Testis (tissue), 3 donors: ENCODE measurements around the gene THAP3. TPM values are rescaled to one million over a fixed set of nuclear protein-coding genes. Genes with fewer than 3 reads are reported as not detected.

ENCODE experiments used
- DNase-seq: peaks from one replicate; pipeline ENCODE4 v3.0.0-alpha.2; 2019
- H3K27ac ChIP-seq, 2 donors: fragments of 200-600 bp; sonication (generic); one replicate each; pipeline ENCODE4 v1.5.1; 2019
- H3K27me3 ChIP-seq: fragments of 200-600 bp; sonication (generic); one replicate; pipeline ENCODE4 v1.5.1; 2019
- H3K36me3 ChIP-seq: fragments of 200-600 bp; sonication (generic); one replicate; pipeline ENCODE4 v1.5.1; 2017; ENCODE audit warnings: low read depth; ENCODE audit errors: missing control alignments
- H3K4me1 ChIP-seq: fragments of 200-600 bp; sonication (generic); one replicate; pipeline ENCODE4 v1.5.1; 2019
- H3K4me3 ChIP-seq, 2 donors: fragments of 200-600 bp; sonication (generic); one replicate each; pipeline ENCODE4 v1.5.1; 2017 to 2019
- H3K9me3 ChIP-seq: fragments of 200-600 bp; sonication (generic); one replicate; pipeline ENCODE4 v1.5.1; 2017
- POLR2A ChIP-seq: fragments of 450-650 bp; IDR thresholded peaks from one replicate; pipeline ENCODE4 v1.6.1; 2017; ENCODE audit warnings: antibody characterized with exemption, mild to moderate bottlenecking, moderate library complexity
- WGBS, 2 donors: methylation state at CpG; one replicate each; pipeline ENCODE4 v1.1.5; 2018; 5-methylcytosine and 5-hydroxymethylcytosine counted together
- intact Hi-C: fragments of 100-400 bp; cut with DNase I; formaldehyde crosslinking; loops from one replicate; pipeline ENCODE4 v1.15.1; 2023; ENCODE audit warnings: low total_unique reads
- polyA plus RNA-seq: library from polyadenylated mRNA; stranded (reverse); fragments of 350-450 nt; fragmentation: Illumina TruSeq; extraction: RNeasy Lipid Tissue Mini Kit (QIAGEN cat#74804); gene quantifications from one replicate; pipeline ENCODE4 v1.2.3, GENCODE V29; 2014; ENCODE audit warnings: low read depth, low replicate concordance; ENCODE audit not compliant: insufficient read depth
- total RNA-seq, 2 donors: library from RNA; depleted of rRNA; stranded (reverse); fragments of >200 nt; gene quantifications; one replicate each; pipeline ENCODE4 v1.2.3, GENCODE V29; 2016
- TF ChIP-seq, protein P1 (sequence below), 3 experiments: fragments of 450-650 bp in 2 of 3; fragments of 200-600 bp in 1 of 3; sonication (generic) in 1 of 3; IDR thresholded peaks; one replicate each; pipeline ENCODE4 v1.5.1; 2016 to 2019; ENCODE audit warnings: antibody characterized with exemption in 3 of 3, mild to moderate bottlenecking in 2 of 3, moderate library complexity in 1 of 3

The THAP3 gene
- total and polyA plus RNA-seq, 3 donors from 2014 or later = 28.7 to 41.9 (median 38.6) TPM

DNA sequence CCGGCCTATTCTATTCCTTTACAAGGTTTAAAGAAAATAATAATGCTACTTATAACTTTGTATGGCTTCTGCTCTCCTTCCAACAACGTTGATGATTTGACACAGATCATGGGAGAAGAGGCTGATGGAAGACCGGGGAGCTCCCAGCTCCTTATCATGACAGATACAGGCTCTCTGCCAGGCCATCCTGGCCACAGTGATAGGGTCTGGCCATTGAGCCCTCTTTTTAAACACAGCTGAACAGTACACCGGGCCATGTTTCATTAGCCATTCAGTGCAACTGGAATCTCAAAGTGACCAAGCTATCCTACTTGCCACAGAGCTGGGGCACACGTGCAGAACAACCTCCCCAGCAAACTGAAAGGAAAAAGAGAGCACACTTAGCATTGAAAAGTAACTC is 42.0 kb downstream of the THAP3 start:
- H3K4me1 ChIP-seq = no peaks in the 10 kb centered on the region
- intact Hi-C loops = no loop called here
- no peaks in the 10 kb centered on the region for H3K36me3 ChIP-seq
- DNase-seq = no peak
- 65 to 74% methylated on average over 5 of the region's 5 CpGs for WGBS, 2 donors
- no peak for TF ChIP-seq POLR2A
- TF ChIP-seq, protein P1, sequence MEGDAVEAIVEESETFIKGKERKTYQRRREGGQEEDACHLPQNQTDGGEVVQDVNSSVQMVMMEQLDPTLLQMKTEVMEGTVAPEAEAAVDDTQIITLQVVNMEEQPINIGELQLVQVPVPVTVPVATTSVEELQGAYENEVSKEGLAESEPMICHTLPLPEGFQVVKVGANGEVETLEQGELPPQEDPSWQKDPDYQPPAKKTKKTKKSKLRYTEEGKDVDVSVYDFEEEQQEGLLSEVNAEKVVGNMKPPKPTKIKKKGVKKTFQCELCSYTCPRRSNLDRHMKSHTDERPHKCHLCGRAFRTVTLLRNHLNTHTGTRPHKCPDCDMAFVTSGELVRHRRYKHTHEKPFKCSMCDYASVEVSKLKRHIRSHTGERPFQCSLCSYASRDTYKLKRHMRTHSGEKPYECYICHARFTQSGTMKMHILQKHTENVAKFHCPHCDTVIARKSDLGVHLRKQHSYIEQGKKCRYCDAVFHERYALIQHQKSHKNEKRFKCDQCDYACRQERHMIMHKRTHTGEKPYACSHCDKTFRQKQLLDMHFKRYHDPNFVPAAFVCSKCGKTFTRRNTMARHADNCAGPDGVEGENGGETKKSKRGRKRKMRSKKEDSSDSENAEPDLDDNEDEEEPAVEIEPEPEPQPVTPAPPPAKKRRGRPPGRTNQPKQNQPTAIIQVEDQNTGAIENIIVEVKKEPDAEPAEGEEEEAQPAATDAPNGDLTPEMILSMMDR (IDR thresholded peaks at IDR 0.05) = no peak
- no peak overlapping the region for H3K4me3 ChIP-seq
- H3K27ac ChIP-seq = no peak overlapping the region
- H3K9me3 ChIP-seq = no peaks in the 10 kb centered on the region
- H3K27me3 ChIP-seq = no peaks in the 10 kb centered on the region

DNA sequence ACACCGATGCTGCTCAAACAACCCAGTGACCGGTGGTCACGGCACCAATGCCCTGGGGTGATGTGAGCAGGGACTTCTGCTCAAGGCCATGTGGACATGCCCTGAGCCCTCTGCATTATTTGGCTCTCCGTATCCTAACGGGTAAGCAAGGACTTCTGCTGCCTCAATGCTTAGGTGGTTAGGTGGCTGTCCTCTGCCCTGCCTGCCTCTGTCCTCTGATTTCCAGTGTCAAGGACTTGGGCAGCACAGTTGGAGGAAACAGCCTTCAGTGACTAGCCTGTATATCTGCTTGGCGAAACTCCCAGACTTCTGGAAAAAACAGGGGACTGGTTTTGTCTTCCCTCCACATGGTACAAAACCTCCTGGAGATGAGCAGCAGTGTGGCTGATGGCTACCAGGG is 42.5 kb downstream of the THAP3 start:
- TF ChIP-seq, protein P1 (IDR thresholded peaks at IDR 0.05) = no peak
- no peak for TF ChIP-seq POLR2A
- Histone ChIP-seq H3K27ac (no peak overlapping the region), H3K27me3 (no peaks in the 10 kb centered on the region), H3K9me3 (no peaks in the 10 kb centered on the region), H3K4me3 (no peak overlapping the region), H3K36me3 (no peaks in the 10 kb centered on the region), H3K4me1 (no peaks in the 10 kb centered on the region)
- DNase-seq = peak; percentile 33
- intact Hi-C loops = no loop called here
- WGBS, 2 donors = 66 to 69% methylated on average over 6 of the region's 6 CpGs

GRCh38 chr1:6668503-6668902 is 43.8 kb downstream of the THAP3 start:
- no peaks in the 10 kb centered on the region for H3K27me3 ChIP-seq
- H3K4me1 ChIP-seq = peaks cover 2% of the 10 kb centered on the region
- no peak for TF ChIP-seq POLR2A
- TF ChIP-seq, protein P1 (IDR thresholded peaks at IDR 0.05) = no peak
- DNase-seq = no peak
- H3K9me3 ChIP-seq = no peaks in the 10 kb centered on the region
- H3K4me3 ChIP-seq = no peak overlapping the region
- intact Hi-C loops = no loop called here
- H3K27ac ChIP-seq = no peak overlapping the region
- H3K36me3 ChIP-seq = no peaks in the 10 kb centered on the region
- 94 to 97% methylated on average over 9 of the region's 9 CpGs for WGBS, 2 donors

- Histone ChIP-seq H3K4me3 (no peak overlapping the region), H3K4me1 (peaks cover 2% of the 10 kb centered on the region), H3K36me3 (no peaks in the 10 kb centered on the region), H3K27ac (no peak overlapping the region), H3K9me3 (no peaks in the 10 kb centered on the region), H3K27me3 (no peaks in the 10 kb centered on the region)
- 60 to 85% methylated on average over 2 of the region's 2 CpGs for WGBS, 2 donors
- intact Hi-C loops = no loop called here
- TF ChIP-seq, protein P1 (IDR thresholded peaks at IDR 0.05) = no peak
- no peak for TF ChIP-seq POLR2A
- DNase-seq = no peak
Observed at GRCh38 chr1:6672558-6672957, 47.9 kb downstream of the THAP3 start.

GRCh38 chr1:6673816-6674398 is 49.2 kb downstream of the THAP3 start:
- DNase-seq = no peak
- no peaks in the 10 kb centered on the region for H3K36me3 ChIP-seq
- 97% methylated on average over 5 of the region's 5 CpGs for WGBS, 2 donors

More at GRCh38 chr1:6673816-6674398, 49.2 kb downstream of the THAP3 start:
- Histone ChIP-seq H3K27ac (no peak overlapping the region), H3K4me1 (peaks cover 2% of the 10 kb centered on the region), H3K4me3 (no peak overlapping the region), H3K9me3 (no peaks in the 10 kb centered on the region), H3K27me3 (no peaks in the 10 kb centered on the region)
- TF ChIP-seq, protein P1 (IDR thresholded peaks at IDR 0.05) = no peak
- intact Hi-C loops = no loop called here
